Liver (tissue), 3 donors: Measurements from ENCODE around the gene NR2F1.

ENCODE experiments used
- HNF4G ChIP-seq: IDR thresholded peaks from 2 replicates; pipeline ENCODE4 v1.6.1; 2016; ENCODE audit warnings: antibody characterized with exemption
- NR2F2 ChIP-seq: IDR thresholded peaks from 2 replicates; pipeline ENCODE4 v1.6.1; 2016; ENCODE audit warnings: antibody characterized with exemption
- TAF1 ChIP-seq: conservative IDR thresholded peaks from 2 replicates; pipeline ENCODE4 v1.6.1; 2016; ENCODE audit warnings: antibody characterized with exemption, mild to moderate bottlenecking
- YY1 ChIP-seq: IDR thresholded peaks from 2 replicates; pipeline ENCODE4 v1.6.1; 2016; ENCODE audit warnings: antibody characterized with exemption, mild to moderate bottlenecking
- TF ChIP-seq, protein P1 (sequence below): fragments of 150-350 bp; IDR thresholded peaks from 2 replicates; pipeline ENCODE4 v1.5.1; 2017; ENCODE audit warnings: improper control_type of control experiment, low read depth, low read length; ENCODE audit not compliant: missing input control
- TF ChIP-seq, protein P2 (sequence below): IDR thresholded peaks from 2 replicates; pipeline ENCODE4 v1.6.1; 2016; ENCODE audit warnings: antibody characterized with exemption
- TF ChIP-seq, protein P3 (sequence below): IDR thresholded peaks from 2 replicates; pipeline ENCODE4 v1.6.1; 2016; ENCODE audit warnings: antibody characterized with exemption, mild to moderate bottlenecking
- donor health status: healthy.
- donor health status: healthy.

- TF ChIP-seq, protein P1, sequence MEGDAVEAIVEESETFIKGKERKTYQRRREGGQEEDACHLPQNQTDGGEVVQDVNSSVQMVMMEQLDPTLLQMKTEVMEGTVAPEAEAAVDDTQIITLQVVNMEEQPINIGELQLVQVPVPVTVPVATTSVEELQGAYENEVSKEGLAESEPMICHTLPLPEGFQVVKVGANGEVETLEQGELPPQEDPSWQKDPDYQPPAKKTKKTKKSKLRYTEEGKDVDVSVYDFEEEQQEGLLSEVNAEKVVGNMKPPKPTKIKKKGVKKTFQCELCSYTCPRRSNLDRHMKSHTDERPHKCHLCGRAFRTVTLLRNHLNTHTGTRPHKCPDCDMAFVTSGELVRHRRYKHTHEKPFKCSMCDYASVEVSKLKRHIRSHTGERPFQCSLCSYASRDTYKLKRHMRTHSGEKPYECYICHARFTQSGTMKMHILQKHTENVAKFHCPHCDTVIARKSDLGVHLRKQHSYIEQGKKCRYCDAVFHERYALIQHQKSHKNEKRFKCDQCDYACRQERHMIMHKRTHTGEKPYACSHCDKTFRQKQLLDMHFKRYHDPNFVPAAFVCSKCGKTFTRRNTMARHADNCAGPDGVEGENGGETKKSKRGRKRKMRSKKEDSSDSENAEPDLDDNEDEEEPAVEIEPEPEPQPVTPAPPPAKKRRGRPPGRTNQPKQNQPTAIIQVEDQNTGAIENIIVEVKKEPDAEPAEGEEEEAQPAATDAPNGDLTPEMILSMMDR, result no peak
- TF ChIP-seq, protein P2, sequence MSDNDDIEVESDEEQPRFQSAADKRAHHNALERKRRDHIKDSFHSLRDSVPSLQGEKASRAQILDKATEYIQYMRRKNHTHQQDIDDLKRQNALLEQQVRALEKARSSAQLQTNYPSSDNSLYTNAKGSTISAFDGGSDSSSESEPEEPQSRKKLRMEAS, result no peak
- TF ChIP-seq TAF1 (no peak), YY1 (no peak), NR2F2 (no peak), HNF4G (no peak)
- TF ChIP-seq, protein P3, sequence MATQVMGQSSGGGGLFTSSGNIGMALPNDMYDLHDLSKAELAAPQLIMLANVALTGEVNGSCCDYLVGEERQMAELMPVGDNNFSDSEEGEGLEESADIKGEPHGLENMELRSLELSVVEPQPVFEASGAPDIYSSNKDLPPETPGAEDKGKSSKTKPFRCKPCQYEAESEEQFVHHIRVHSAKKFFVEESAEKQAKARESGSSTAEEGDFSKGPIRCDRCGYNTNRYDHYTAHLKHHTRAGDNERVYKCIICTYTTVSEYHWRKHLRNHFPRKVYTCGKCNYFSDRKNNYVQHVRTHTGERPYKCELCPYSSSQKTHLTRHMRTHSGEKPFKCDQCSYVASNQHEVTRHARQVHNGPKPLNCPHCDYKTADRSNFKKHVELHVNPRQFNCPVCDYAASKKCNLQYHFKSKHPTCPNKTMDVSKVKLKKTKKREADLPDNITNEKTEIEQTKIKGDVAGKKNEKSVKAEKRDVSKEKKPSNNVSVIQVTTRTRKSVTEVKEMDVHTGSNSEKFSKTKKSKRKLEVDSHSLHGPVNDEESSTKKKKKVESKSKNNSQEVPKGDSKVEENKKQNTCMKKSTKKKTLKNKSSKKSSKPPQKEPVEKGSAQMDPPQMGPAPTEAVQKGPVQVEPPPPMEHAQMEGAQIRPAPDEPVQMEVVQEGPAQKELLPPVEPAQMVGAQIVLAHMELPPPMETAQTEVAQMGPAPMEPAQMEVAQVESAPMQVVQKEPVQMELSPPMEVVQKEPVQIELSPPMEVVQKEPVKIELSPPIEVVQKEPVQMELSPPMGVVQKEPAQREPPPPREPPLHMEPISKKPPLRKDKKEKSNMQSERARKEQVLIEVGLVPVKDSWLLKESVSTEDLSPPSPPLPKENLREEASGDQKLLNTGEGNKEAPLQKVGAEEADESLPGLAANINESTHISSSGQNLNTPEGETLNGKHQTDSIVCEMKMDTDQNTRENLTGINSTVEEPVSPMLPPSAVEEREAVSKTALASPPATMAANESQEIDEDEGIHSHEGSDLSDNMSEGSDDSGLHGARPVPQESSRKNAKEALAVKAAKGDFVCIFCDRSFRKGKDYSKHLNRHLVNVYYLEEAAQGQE, result no peak
Measured at GRCh38 chr5:93599001-93599379, 16.0 kb downstream of the NR2F1 start.
